Mammary epithelial cell (primary cell): ENCODE data around the gene ARSG.

Experiments used
- EZH2 ChIP-seq: IDR thresholded peaks from 2 replicates; pipeline ENCODE4 v1.6.1; 2012; ENCODE audit warnings: low read length, inconsistent platforms, borderline replicate concordance
- TF ChIP-seq, protein P1 (sequence below), 2 donors: IDR thresholded peaks in 1 of 2; conservative IDR thresholded peaks in 1 of 2; 2 replicates each; pipeline ENCODE4 v1.5.1; 2011 to 2012; ENCODE audit warnings: inconsistent platforms in 2 of 2, low read length in 2 of 2, mild to moderate bottlenecking in 2 of 2, control low read depth in 1 of 2, low read depth in 1 of 2; ENCODE audit not compliant: insufficient read depth in 1 of 2; ENCODE audit errors: extremely low read depth in 1 of 2

DNA sequence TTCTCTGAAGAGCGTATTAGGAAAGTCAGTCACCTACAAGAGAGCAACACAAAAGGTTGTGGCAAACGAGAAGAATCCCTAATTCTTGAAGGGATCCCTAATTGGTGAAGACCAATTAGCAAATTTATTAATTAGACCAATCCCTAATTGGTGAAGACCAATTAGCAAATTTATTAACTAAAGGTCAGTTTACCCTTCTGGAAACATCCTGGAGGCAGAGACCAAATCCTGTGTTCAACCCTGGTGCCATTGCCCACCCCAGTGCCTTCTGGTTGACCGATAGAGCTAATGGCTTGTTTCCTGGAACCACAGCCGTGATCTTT, 91.8 kb downstream of the ARSG start:
- no peak for TF ChIP-seq EZH2
- TF ChIP-seq, protein P1, sequence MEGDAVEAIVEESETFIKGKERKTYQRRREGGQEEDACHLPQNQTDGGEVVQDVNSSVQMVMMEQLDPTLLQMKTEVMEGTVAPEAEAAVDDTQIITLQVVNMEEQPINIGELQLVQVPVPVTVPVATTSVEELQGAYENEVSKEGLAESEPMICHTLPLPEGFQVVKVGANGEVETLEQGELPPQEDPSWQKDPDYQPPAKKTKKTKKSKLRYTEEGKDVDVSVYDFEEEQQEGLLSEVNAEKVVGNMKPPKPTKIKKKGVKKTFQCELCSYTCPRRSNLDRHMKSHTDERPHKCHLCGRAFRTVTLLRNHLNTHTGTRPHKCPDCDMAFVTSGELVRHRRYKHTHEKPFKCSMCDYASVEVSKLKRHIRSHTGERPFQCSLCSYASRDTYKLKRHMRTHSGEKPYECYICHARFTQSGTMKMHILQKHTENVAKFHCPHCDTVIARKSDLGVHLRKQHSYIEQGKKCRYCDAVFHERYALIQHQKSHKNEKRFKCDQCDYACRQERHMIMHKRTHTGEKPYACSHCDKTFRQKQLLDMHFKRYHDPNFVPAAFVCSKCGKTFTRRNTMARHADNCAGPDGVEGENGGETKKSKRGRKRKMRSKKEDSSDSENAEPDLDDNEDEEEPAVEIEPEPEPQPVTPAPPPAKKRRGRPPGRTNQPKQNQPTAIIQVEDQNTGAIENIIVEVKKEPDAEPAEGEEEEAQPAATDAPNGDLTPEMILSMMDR (conservative IDR thresholded peaks at IDR 0.05 in 1 of 2, IDR thresholded peaks at IDR 0.05 in 1 of 2; ENCODE audit: extremely low read depth in 1 of 2, insufficient read depth in 1 of 2, low read depth in 1 of 2, low read length in 2 of 2), result no peak
